HFFc6 (cell line): ENCODE data around the gene COPS2. TPM values are rescaled to one million over a fixed set of nuclear protein-coding genes. Genes with fewer than 3 reads are reported as not detected.
"Not testable (repeated sequence)": the region's sequence is repeated elsewhere in the genome, so short reads cannot be mapped to it uniquely, and the experiment has no call there.

ENCODE experiments used
- DNase-seq: peaks from one replicate; pipeline ENCODE4 v3.0.0-alpha.2; 2018
- H3K27ac Mint-ChIP-seq: 2 replicates; pipeline ENCODE4 v1.8.0; 2020; ENCODE audit warnings: mild to moderate bottlenecking, mixed read lengths
- H3K27me3 Mint-ChIP-seq: 2 replicates; pipeline ENCODE4 v1.8.0; 2021; ENCODE audit warnings: mild to moderate bottlenecking, moderate library complexity, mixed read lengths; ENCODE audit not compliant: insufficient read depth
- H3K36me3 Mint-ChIP-seq: 2 replicates; pipeline ENCODE4 v1.8.0; 2021; ENCODE audit warnings: low read depth, mixed read lengths
- H3K4me1 Mint-ChIP-seq: 2 replicates; pipeline ENCODE4 v1.8.0; 2020; ENCODE audit warnings: low read depth, mixed read lengths
- H3K4me3 Mint-ChIP-seq: 2 replicates; pipeline ENCODE4 v1.8.0; 2020; ENCODE audit warnings: mild to moderate bottlenecking, moderate library complexity, mixed read lengths
- H3K9me3 Mint-ChIP-seq: 2 replicates; pipeline ENCODE4 v1.8.0; 2020; ENCODE audit warnings: mild to moderate bottlenecking, mixed read lengths
- CTCF ChIP-seq: fragments of 200-600 bp; sonication (generic); IDR thresholded peaks from 2 replicates; pipeline ENCODE4 v1.5.0; 2021; ENCODE audit warnings: antibody characterized with exemption, mild to moderate bottlenecking
- microRNA-seq: library from miRNA; unstranded; fragments of <30 nt; microRNA quantifications from one replicate; pipeline ENCODE4, GENCODE V29; 2019
- total RNA-seq, 6 experiments: library from RNA; stranded (reverse); fragmentation: NEBNext Ultra II Directional; extraction: Animal tissue kit (Norgen Biotek cat#: 25700); gene quantifications; 2 replicates in 1 of 6; 3 replicates in 5 of 6; pipeline ENCODE4 v1.2.3, GENCODE V29; 2021

The COPS2 gene
- total RNA-seq, 6 experiments from 2014 or later = 116 to 126 (median 122) TPM

- peaks cover 9% of the 10 kb centered on the region for H3K27me3 Mint-ChIP-seq
- no peak for TF ChIP-seq CTCF
- H3K36me3 Mint-ChIP-seq = 0 out of 2 replicates have a peak, but pooled peaks cover 5% of the 10 kb centered on the region
Observed at GRCh38 chr15:49075881-49076280, 79.5 kb downstream of the COPS2 start.

GRCh38 chr15:49074589-49075287 is 80.7 kb downstream of the COPS2 start:
- H3K9me3 Mint-ChIP-seq, DNase-seq, H3K4me3 Mint-ChIP-seq, H3K4me1 Mint-ChIP-seq, H3K36me3 Mint-ChIP-seq, H3K27ac Mint-ChIP-seq: not testable (repeated sequence)
- H3K27me3 Mint-ChIP-seq = peaks cover 12% of the 10 kb centered on the region

More at GRCh38 chr15:49075881-49076280, 79.5 kb downstream of the COPS2 start:
- no peak for DNase-seq
- Mint-ChIP-seq H3K4me1 (peaks cover 7% of the 10 kb centered on the region), H3K9me3 (no peaks in the 10 kb centered on the region), H3K27ac (no peak overlapping the region), H3K4me3 (no peak overlapping the region)

Small RNA genes within 50 kb of the gene (microRNA-seq; reads per million reads assigned to microRNA genes)
- gene MIR4716 = not detected

Other genes with a start within 250 kb of the COPS2 start
- gene SHC4, start 191.7 kb downstream of the COPS2 start, total RNA-seq = 1 to 10 TPM; 2.1 to 4.2 (median 3.5) TPM
- 10 to 100 TPM; 46.2 to 57.6 (median 54.7) TPM for gene SECISBP2L, start 109.2 kb downstream of the COPS2 start, total RNA-seq
- 10 to 100 TPM; 17.5 to 24.7 (median 21.6) TPM for gene GALK2, start 14.6 kb upstream of the COPS2 start, total RNA-seq